GM21786 (cell line): ENCODE measurements around the gene LMCD1.

Experiments used
- ATAC-seq: cut with Tn5 transposase; IDR thresholded peaks from one replicate; pipeline ENCODE4 v1.9.1; 2021; ENCODE audit not compliant: unreplicated experiment

Gene LMCD1

GRCh38 chr3:8503871-8504610 lies 2.4 kb downstream of the LMCD1 start:
- ATAC-seq = peak; percentile 7

GRCh38 chr3:8504611-8504973 lies 3.0 kb downstream of the LMCD1 start:
- no peak for ATAC-seq

GRCh38 chr3:8505621-8506020 lies 4.0 kb downstream of the LMCD1 start:
- ATAC-seq = no peak

GRCh38 chr3:8506571-8507061 lies 5.0 kb downstream of the LMCD1 start:
- ATAC-seq = no peak

- ATAC-seq = peak; percentile 32
Measured at GRCh38 chr3:8507496-8507895, 5.9 kb downstream of the LMCD1 start.

GRCh38 chr3:8509961-8510360 lies 8.3 kb downstream of the LMCD1 start:
- ATAC-seq = no peak

GRCh38 chr3:8512234-8512633 lies 10.6 kb downstream of the LMCD1 start:
- no peak for ATAC-seq

GRCh38 chr3:8516047-8516661 lies 14.5 kb downstream of the LMCD1 start:
- no peak for ATAC-seq

- ATAC-seq = no peak
Measured at GRCh38 chr3:8516783-8517182, 15.2 kb downstream of the LMCD1 start.

GRCh38 chr3:8517487-8517886 lies 15.9 kb downstream of the LMCD1 start:
- no peak for ATAC-seq

GRCh38 chr3:8518138-8518537 lies 16.5 kb downstream of the LMCD1 start:
- no peak for ATAC-seq

GRCh38 chr3:8519156-8519555 lies 17.5 kb downstream of the LMCD1 start:
- ATAC-seq = no peak

GRCh38 chr3:8519774-8520448 lies 18.3 kb downstream of the LMCD1 start:
- no peak for ATAC-seq

- ATAC-seq = no peak
Measured at GRCh38 chr3:8520816-8521403, 19.3 kb downstream of the LMCD1 start.

- no peak for ATAC-seq
Measured at GRCh38 chr3:8523041-8523440, 21.4 kb downstream of the LMCD1 start.

- ATAC-seq = peak; percentile 45
Measured at GRCh38 chr3:8524249-8524648, 22.6 kb downstream of the LMCD1 start.

- ATAC-seq = peak; percentile 65
Measured at GRCh38 chr3:8524656-8525399, 23.2 kb downstream of the LMCD1 start.

GRCh38 chr3:8525893-8526292 lies 24.3 kb downstream of the LMCD1 start:
- no peak for ATAC-seq

- ATAC-seq = no peak
Measured at GRCh38 chr3:8529181-8529637, 27.6 kb downstream of the LMCD1 start.

- ATAC-seq = peak; percentile 50
Measured at GRCh38 chr3:8529738-8530525, 28.3 kb downstream of the LMCD1 start.
